ENCODE data around the gene LSM14A.

DNA sequence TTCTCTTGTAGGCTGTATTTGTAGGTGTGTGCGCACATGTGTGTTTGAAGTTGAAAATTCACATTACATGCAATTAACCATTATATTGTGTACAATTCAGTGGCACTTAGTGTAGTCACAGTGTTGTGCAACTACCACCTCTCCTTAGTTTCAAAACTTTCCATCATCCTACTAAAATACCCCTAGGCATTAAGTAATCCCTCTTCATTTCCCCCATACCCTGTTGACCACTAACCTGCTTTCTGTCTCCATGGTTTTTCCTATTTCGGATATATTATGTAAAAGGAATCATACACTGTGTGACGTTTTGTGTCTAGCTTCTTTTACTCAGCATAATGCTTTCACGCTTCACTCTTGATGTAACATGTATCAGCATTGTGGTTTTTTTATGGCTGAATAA, 16.1 kb downstream of the LSM14A start:
- TF ChIP-seq CEBPB (IDR thresholded peaks at IDR 0.05) = no peak
- TF ChIP-seq, protein P1, sequence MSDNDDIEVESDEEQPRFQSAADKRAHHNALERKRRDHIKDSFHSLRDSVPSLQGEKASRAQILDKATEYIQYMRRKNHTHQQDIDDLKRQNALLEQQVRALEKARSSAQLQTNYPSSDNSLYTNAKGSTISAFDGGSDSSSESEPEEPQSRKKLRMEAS (IDR thresholded peaks at IDR 0.05) = no peak
- no peak for TF ChIP-seq EP300 (IDR thresholded peaks at IDR 0.05; ENCODE audit: borderline replicate concordance)
- TF ChIP-seq TAF1 (IDR thresholded peaks at IDR 0.05; ENCODE audit: low read depth) = no peak
- TF ChIP-seq TEAD4 (IDR thresholded peaks at IDR 0.05) = no peak
- TF ChIP-seq, protein P2, sequence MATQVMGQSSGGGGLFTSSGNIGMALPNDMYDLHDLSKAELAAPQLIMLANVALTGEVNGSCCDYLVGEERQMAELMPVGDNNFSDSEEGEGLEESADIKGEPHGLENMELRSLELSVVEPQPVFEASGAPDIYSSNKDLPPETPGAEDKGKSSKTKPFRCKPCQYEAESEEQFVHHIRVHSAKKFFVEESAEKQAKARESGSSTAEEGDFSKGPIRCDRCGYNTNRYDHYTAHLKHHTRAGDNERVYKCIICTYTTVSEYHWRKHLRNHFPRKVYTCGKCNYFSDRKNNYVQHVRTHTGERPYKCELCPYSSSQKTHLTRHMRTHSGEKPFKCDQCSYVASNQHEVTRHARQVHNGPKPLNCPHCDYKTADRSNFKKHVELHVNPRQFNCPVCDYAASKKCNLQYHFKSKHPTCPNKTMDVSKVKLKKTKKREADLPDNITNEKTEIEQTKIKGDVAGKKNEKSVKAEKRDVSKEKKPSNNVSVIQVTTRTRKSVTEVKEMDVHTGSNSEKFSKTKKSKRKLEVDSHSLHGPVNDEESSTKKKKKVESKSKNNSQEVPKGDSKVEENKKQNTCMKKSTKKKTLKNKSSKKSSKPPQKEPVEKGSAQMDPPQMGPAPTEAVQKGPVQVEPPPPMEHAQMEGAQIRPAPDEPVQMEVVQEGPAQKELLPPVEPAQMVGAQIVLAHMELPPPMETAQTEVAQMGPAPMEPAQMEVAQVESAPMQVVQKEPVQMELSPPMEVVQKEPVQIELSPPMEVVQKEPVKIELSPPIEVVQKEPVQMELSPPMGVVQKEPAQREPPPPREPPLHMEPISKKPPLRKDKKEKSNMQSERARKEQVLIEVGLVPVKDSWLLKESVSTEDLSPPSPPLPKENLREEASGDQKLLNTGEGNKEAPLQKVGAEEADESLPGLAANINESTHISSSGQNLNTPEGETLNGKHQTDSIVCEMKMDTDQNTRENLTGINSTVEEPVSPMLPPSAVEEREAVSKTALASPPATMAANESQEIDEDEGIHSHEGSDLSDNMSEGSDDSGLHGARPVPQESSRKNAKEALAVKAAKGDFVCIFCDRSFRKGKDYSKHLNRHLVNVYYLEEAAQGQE (IDR thresholded peaks at IDR 0.05; ENCODE audit: low read depth) = no peak
- TF ChIP-seq TCF12 (IDR thresholded peaks at IDR 0.05; ENCODE audit: low read depth) = no peak
- TF ChIP-seq, protein P3, sequence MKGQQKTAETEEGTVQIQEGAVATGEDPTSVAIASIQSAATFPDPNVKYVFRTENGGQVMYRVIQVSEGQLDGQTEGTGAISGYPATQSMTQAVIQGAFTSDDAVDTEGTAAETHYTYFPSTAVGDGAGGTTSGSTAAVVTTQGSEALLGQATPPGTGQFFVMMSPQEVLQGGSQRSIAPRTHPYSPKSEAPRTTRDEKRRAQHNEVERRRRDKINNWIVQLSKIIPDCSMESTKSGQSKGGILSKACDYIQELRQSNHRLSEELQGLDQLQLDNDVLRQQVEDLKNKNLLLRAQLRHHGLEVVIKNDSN (IDR thresholded peaks at IDR 0.05) = no peak
- no peak for TF ChIP-seq EGR1 (IDR thresholded peaks at IDR 0.05)
- TF ChIP-seq CREB1 (IDR thresholded peaks at IDR 0.05; ENCODE audit: low read depth) = no peak
- TF ChIP-seq NFIC (IDR thresholded peaks at IDR 0.05) = no peak
